ENCODE data around the gene C3orf62.
"Not testable (repeated sequence)": the region's sequence is repeated elsewhere in the genome, so short reads cannot be mapped to it uniquely, and the experiment has no call there.

C3orf62 gene

DNA sequence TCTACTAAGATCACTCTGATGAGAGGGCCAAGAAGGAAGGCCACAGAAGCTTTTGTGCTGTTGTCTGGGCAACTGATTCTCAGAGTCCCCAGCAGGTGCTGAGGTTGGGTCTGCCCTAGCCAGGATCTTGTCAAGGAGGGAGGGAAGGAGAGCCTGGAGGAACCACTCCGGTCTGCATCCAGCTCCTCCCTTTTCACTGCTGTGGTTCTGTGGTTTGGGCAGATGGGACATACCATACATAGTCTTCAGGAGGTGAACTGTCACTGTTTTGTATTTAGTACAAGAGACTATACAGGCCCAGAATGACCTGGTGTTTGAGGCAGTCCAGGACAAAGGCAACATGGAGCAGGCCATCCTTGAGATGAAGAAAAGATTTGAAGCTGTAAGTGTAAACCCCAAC, 21.9 kb downstream of the C3orf62 start:
- Histone ChIP-seq H3K27ac (ENCODE audit: low read length) (no peak overlapping the region), H3K27me3 (ENCODE audit: low read depth, low read length) (no peaks in the 10 kb centered on the region)
- TF ChIP-seq, protein P1, sequence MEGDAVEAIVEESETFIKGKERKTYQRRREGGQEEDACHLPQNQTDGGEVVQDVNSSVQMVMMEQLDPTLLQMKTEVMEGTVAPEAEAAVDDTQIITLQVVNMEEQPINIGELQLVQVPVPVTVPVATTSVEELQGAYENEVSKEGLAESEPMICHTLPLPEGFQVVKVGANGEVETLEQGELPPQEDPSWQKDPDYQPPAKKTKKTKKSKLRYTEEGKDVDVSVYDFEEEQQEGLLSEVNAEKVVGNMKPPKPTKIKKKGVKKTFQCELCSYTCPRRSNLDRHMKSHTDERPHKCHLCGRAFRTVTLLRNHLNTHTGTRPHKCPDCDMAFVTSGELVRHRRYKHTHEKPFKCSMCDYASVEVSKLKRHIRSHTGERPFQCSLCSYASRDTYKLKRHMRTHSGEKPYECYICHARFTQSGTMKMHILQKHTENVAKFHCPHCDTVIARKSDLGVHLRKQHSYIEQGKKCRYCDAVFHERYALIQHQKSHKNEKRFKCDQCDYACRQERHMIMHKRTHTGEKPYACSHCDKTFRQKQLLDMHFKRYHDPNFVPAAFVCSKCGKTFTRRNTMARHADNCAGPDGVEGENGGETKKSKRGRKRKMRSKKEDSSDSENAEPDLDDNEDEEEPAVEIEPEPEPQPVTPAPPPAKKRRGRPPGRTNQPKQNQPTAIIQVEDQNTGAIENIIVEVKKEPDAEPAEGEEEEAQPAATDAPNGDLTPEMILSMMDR (IDR thresholded peaks at IDR 0.05; ENCODE audit: low read depth, low read length): no peak
- no peak for TF ChIP-seq EZH2phosphoT487 (IDR thresholded peaks at IDR 0.05; ENCODE audit: low read depth)

DNA sequence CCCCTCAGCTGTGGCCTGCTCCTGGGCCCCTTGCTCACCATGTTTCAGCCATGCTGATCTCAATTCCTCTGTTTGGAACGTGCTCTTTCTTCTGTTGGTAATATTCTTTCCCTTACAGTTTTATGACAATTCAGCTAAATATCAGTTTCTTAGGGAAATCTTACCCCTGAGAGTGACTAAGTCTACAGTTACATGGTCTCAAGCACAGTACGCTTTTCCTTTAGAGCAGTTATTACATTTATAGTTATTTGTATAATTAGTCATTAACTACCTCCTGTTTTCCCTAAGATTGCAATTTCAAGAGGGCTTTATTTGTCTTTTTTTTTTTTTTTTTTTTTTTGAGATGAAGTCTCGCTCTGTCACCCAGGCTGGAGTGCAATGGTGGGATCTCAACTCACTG, 23.5 kb downstream of the C3orf62 start:
- Histone ChIP-seq H3K9ac (ENCODE audit: low read length) (no peak overlapping the region), H3K79me2 (ENCODE audit: low read length) (no peaks in the 10 kb centered on the region), H4K20me1 (ENCODE audit: insufficient read depth, low read length) (no peaks in the 10 kb centered on the region), H3K4me2 (ENCODE audit: low read length) (no peak overlapping the region), H3K27ac (ENCODE audit: low read length) (no peak overlapping the region), H2AFZ (ENCODE audit: low read depth, low read length) (no peak overlapping the region), H3K9me3 (ENCODE audit: insufficient read depth, low read length) (no peaks in the 10 kb centered on the region), H3K4me1 (ENCODE audit: low read length) (peaks cover 7% of the 10 kb centered on the region), H3K4me3 (ENCODE audit: low read length) (no peak overlapping the region), H3K36me3 (replicated peaks; ENCODE audit: low read depth, low read length) (no peaks in the 10 kb centered on the region), H3K27me3 (ENCODE audit: low read depth, low read length) (no peaks in the 10 kb centered on the region)
- no peak for TF ChIP-seq EZH2phosphoT487 (IDR thresholded peaks at IDR 0.05; ENCODE audit: low read depth)
- TF ChIP-seq, protein P1 (IDR thresholded peaks at IDR 0.05; ENCODE audit: low read depth, low read length): no peak

More for the DNA sequence above, 21.9 kb downstream of the C3orf62 start:
- Histone ChIP-seq H4K20me1 (ENCODE audit: insufficient read depth, low read length) (no peaks in the 10 kb centered on the region), H3K36me3 (replicated peaks; ENCODE audit: low read depth, low read length) (no peaks in the 10 kb centered on the region), H3K4me1 (ENCODE audit: low read length) (no peaks in the 10 kb centered on the region), H2AFZ (ENCODE audit: low read depth, low read length) (no peak overlapping the region), H3K79me2 (ENCODE audit: low read length) (no peaks in the 10 kb centered on the region), H3K4me2 (ENCODE audit: low read length) (no peak overlapping the region), H3K4me3 (ENCODE audit: low read length) (no peak overlapping the region), H3K9ac (ENCODE audit: low read length) (no peak overlapping the region), H3K9me3 (ENCODE audit: insufficient read depth, low read length) (no peaks in the 10 kb centered on the region)

DNA sequence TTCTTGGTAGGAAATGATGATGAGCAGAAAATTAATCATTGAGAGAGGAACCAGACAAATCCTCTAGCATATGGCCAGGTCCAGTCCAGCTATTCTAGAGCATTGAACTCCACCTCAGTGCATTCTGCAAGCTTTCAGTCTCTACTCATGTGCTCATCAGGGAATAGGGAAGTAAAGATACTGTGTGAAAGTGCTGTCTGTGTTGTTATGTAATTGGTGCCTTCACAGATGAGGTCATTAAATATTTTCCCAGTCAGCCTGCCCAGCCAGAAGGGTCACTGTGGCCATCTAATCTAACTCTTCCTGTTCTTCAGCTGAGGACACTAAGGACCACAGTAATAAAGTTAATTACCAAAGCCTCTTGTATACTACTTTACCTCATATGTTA, 28.2 kb downstream of the C3orf62 start:
- peaks cover 27% of the 10 kb centered on the region for H3K4me1 ChIP-seq (ENCODE audit: low read length)
- H3K4me2 ChIP-seq (ENCODE audit: low read length): peak overlapping the region; percentile 55
- TF ChIP-seq, protein P1 (IDR thresholded peaks at IDR 0.05; ENCODE audit: low read depth, low read length): no peak
- TF ChIP-seq EZH2phosphoT487 (IDR thresholded peaks at IDR 0.05; ENCODE audit: low read depth): no peak
- H4K20me1 ChIP-seq (ENCODE audit: insufficient read depth, low read length): no peaks in the 10 kb centered on the region
- H3K4me3 ChIP-seq (ENCODE audit: low read length): no peak overlapping the region
- H3K36me3 ChIP-seq (replicated peaks; ENCODE audit: low read depth, low read length): no peaks in the 10 kb centered on the region
- peak overlapping the region; percentile 66 for H3K27ac ChIP-seq (ENCODE audit: low read length)
- H2AFZ ChIP-seq (ENCODE audit: low read depth, low read length): peak overlapping the region; percentile 44
- H3K27me3 ChIP-seq (ENCODE audit: low read depth, low read length): no peaks in the 10 kb centered on the region
- peak overlapping the region; percentile 52; the same call in 1 of the 2 replicates for H3K9ac ChIP-seq (ENCODE audit: low read length)
- H3K9me3 ChIP-seq (ENCODE audit: insufficient read depth, low read length): no peaks in the 10 kb centered on the region
- no peaks in the 10 kb centered on the region for H3K79me2 ChIP-seq (ENCODE audit: low read length)

DNA sequence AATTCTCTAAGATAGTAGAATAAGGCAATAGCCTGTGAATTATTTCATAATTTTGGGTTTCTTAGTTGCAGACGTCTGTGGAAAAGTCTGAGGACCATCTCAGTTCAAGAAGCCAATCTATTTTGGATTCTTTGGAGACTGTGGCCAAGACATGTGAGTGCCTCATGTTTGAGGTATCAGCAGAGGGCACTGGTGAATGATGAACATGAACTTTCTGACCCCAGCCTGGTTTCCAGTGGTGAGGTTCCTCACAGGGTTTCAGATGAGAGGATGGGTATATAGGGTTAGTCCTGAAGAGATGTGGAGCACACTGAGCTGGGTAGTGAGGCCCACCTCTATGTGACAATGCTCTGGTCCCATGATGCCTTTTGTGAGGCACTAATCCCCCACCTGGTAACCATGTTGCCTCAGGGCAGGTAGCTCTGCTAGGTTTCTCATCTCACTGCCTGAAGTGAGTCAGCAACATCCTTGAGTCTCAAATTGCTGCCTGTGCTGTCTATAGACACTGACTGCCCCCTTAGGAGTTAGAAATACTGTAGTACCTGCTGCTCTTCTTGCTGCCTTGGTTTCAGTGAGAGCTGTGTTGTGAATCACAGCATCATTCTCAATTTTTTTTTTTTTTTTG, 32.3 kb downstream of the C3orf62 start:
- Histone ChIP-seq H3K79me2 (ENCODE audit: low read length) (no peaks in the 10 kb centered on the region), H3K4me1 (ENCODE audit: low read length) (peaks cover 31% of the 10 kb centered on the region), H3K27ac (ENCODE audit: low read length) (peak overlapping the region; percentile 51), H2AFZ (ENCODE audit: low read depth, low read length) (peak overlapping the region; percentile 40; the same call in 1 of the 2 replicates), H3K36me3 (replicated peaks; ENCODE audit: low read depth, low read length) (no peaks in the 10 kb centered on the region), H3K4me2 (ENCODE audit: low read length) (peak overlapping the region; percentile 25; the same call in 1 of the 2 replicates), H3K27me3 (ENCODE audit: low read depth, low read length) (no peaks in the 10 kb centered on the region), H3K9ac (ENCODE audit: low read length) (no peak overlapping the region), H3K9me3 (ENCODE audit: insufficient read depth, low read length) (no peaks in the 10 kb centered on the region), H3K4me3 (ENCODE audit: low read length) (no peak overlapping the region), H4K20me1 (ENCODE audit: insufficient read depth, low read length) (no peaks in the 10 kb centered on the region)
- TF ChIP-seq, protein P1 (IDR thresholded peaks at IDR 0.05; ENCODE audit: low read depth, low read length): peak; percentile 53
- no peak for TF ChIP-seq EZH2phosphoT487 (IDR thresholded peaks at IDR 0.05; ENCODE audit: low read depth)

DNA sequence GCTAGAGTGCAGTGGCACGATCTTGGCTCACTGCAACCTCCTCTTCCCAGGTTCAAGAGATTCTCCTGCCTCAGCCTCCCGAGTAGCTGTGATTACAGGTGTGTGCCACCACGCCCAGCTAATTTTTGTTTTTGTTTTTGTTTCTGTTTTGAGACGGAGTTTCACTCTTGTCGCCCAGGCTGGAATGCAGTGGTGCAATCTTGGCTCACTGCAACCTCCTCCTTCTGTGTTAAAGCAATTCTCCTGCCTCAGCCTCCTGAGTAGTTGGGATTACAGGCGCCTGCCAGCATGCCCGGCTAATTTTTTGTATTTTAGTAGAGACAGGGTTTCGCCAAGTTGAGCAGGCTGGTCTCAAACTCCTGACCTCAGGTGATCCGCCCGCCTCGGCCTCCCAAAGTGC, 36.9 kb downstream of the C3orf62 start:
- not testable (repeated sequence) for H4K20me1 ChIP-seq (ENCODE audit: insufficient read depth, low read length); H3K27me3 ChIP-seq (ENCODE audit: low read depth, low read length); H2AFZ ChIP-seq (ENCODE audit: low read depth, low read length); H3K36me3 ChIP-seq (replicated peaks; ENCODE audit: low read depth, low read length); H3K79me2 ChIP-seq (ENCODE audit: low read length); H3K9ac ChIP-seq (ENCODE audit: low read length); H3K9me3 ChIP-seq (ENCODE audit: insufficient read depth, low read length); H3K4me2 ChIP-seq (ENCODE audit: low read length); H3K4me3 ChIP-seq (ENCODE audit: low read length)
- Histone ChIP-seq H3K4me1 (ENCODE audit: low read length) (peaks cover 35% of the 10 kb centered on the region), H3K27ac (ENCODE audit: low read length) (peak overlapping the region; percentile 90)

Data from OCI-LY3 (cell line).